ENCODE results near the gene SNAI3.

Gene SNAI3

GRCh38 chr16:88686439-88687253 is at the start of gene SNAI3:
Gene SNAI3, minus strand, starts transcription at chr16:88686507. Its CDS starts 101 bp downstream, at chr16:88686406.
- DNase-seq = peak; percentile 92

GRCh38 chr16:88736088-88736487 is 49.8 kb upstream of the SNAI3 start:
- no peak for DNase-seq

- no peak for DNase-seq
Observed at GRCh38 chr16:88735616-88736015, 49.3 kb upstream of the SNAI3 start.

- no peak for DNase-seq
Observed at GRCh38 chr16:88735121-88735520, 48.8 kb upstream of the SNAI3 start.

GRCh38 chr16:88734361-88734728 is 48.0 kb upstream of the SNAI3 start:
- peak; percentile 24 for DNase-seq

GRCh38 chr16:88733630-88734360 is 47.5 kb upstream of the SNAI3 start:
- no peak for DNase-seq

- no peak for DNase-seq
Observed at GRCh38 chr16:88732961-88733294, 46.6 kb upstream of the SNAI3 start.

GRCh38 chr16:88732172-88732960 is 46.1 kb upstream of the SNAI3 start:
- DNase-seq = peak; percentile 48

GRCh38 chr16:88731699-88732098 is 45.4 kb upstream of the SNAI3 start:
- peak; percentile 49 for DNase-seq

GRCh38 chr16:88730632-88731607 is 44.6 kb upstream of the SNAI3 start:
- no peak for DNase-seq

- DNase-seq = no peak
Observed at GRCh38 chr16:88727871-88728270, 41.6 kb upstream of the SNAI3 start.

GRCh38 chr16:88726981-88727380 is 40.7 kb upstream of the SNAI3 start:
- DNase-seq = no peak

- no peak for DNase-seq
Observed at GRCh38 chr16:88726408-88726749, 40.1 kb upstream of the SNAI3 start.

GRCh38 chr16:88725609-88726407 is 39.5 kb upstream of the SNAI3 start:
- DNase-seq = no peak

GRCh38 chr16:88724855-88725555 is 38.7 kb upstream of the SNAI3 start:
- no peak for DNase-seq

GRCh38 chr16:88723911-88724310 is 37.6 kb upstream of the SNAI3 start:
- DNase-seq = no peak

- no peak for DNase-seq
Observed at GRCh38 chr16:88723507-88723887, 37.2 kb upstream of the SNAI3 start.

- DNase-seq = no peak
Observed at GRCh38 chr16:88722784-88723506, 36.6 kb upstream of the SNAI3 start.

GRCh38 chr16:88721815-88722755 is 35.8 kb upstream of the SNAI3 start:
- DNase-seq = no peak
